Activated naive CD4-positive, alpha-beta T cell treated with Interleukin-2 at 50 U/mL for 16 hours (primary cell): ENCODE results near the gene CDKN2A.

Experiments used
- DNase-seq: peaks from one replicate; pipeline ENCODE4 v3.0.0-alpha.2; 2020

Gene CDKN2A

DNA sequence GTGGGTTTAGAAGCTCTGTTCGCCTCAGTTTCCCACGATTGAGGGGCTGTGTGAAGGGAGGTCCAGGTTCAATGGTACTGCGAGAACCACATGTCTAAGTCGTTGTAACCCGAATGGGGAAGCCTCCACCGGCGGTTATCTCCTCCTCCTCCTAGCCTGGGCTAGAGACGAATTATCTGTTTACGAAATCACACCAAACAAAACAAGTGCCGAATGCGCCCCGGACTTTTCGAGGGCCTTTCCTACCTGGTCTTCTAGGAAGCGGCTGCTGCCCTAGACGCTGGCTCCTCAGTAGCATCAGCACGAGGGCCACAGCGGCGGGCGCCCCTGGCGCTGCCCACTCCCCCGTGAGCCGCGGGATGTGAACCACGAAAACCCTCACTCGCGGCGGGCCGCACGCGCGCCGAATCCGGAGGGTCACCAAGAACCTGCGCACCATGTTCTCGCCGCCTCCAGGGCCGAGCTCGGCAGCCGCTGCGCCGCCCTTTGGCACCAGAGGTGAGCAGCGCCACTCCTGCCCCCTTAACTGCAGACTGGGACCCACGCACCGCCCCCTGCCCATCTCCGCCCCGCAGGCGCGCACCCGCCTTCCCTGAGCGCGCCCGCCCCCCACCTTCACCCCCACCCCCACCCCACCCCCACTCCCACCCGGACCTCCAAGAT, at the start of gene CDKN2A:
Gene CDKN2A, minus strand, starts transcription at position 500 of the 663 bp plus-strand sequence.
- DNase-seq, result peak; percentile 62

- DNase-seq, result no peak
Observed at GRCh38 chr9:22043928-22044327, 49.7 kb upstream of the CDKN2A start.

DNA sequence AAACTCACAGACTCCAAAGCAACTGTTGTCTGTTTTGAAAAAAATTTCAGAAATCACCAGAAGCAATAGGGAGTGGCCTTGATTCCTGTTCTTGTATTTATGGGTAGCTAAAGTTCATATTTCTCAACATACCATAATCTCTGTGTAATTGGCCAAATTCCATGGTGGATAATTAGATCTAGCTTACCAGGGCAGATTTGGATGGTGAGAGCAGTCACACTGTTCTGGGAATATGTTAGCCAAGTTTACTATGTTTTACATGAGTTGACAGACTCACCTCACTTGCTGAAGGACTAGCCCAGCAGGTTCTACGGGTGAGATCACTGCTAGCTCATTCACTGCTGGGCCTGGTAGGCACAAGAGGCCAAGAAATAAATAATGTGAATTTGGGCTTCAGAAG, 47.6 kb upstream of the CDKN2A start:
- no peak for DNase-seq

DNA sequence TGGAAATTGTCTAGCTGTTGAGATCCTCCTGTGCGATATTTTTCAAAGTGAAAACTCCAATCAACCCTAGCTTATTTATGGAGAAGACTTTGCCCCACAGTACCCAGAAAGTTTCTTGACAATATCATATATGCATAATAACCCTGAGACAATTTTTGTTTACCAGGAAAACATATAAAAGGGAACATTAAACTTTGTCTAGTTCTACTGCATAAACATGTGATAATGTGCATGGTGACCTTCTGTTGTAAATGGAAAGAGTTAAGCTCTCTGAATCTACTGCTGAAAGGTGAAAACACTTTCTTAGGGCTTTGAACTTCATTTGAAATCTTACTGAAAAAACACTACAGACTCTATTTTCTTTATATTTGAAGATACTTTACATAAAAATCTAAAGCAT, 47.2 kb upstream of the CDKN2A start:
- DNase-seq, result no peak

DNA sequence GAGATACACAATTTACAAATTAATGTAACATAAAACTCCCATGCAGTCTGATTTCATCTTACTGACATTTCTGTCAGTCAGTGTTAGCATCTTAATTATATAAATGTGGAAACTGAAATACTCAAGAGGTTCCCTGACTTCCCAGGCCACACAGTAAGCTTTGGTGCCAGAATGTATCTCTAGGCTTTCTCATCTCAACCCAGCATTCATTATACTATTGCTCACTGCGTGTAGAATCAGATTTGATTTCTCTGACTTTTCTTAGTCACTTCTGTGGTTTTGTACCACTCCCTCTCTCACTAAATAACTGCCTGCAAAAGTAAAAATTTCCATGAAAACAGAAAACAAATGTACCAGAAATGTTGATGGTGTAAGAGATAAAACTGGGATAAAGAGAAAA, 46.6 kb upstream of the CDKN2A start:
- no peak for DNase-seq

- no peak for DNase-seq
Observed at GRCh38 chr9:22039258-22039657, 45.1 kb upstream of the CDKN2A start.

GRCh38 chr9:22037954-22038690, 43.9 kb upstream of the CDKN2A start:
- no peak for DNase-seq

GRCh38 chr9:22036866-22037626, 42.9 kb upstream of the CDKN2A start:
- no peak for DNase-seq

GRCh38 chr9:22035591-22036011, 41.4 kb upstream of the CDKN2A start:
- DNase-seq, result no peak

DNA sequence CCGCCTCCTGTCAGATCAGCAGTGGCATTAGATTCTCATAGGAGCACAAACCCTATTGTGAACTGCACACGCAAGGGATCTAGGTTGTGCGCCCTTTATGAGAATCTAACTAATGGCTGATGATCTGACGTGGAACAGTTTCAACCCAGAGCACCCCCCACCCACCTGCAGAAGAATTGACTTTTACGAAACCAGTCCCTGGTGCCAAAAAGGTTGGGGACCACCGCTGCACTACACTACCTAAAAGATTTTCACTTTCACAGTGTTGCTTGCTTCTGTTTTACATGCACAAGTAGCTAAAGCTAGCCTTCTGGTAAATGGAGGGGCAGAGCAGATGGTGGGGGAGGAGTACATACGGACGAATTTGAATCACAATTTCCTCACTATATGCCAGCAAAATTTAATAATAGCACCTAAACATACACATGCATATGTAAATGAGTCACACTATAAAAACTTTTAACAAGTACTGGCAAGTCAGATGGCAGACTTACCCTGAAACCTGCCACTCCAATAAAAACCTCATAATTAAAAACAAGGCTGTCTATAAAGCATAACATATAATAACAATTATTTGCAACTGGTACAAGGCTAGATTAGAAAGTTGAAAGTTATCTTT, 38.9 kb upstream of the CDKN2A start:
- no peak for DNase-seq

- DNase-seq, result no peak
Observed at GRCh38 chr9:22031655-22032411, 37.6 kb upstream of the CDKN2A start.

DNA sequence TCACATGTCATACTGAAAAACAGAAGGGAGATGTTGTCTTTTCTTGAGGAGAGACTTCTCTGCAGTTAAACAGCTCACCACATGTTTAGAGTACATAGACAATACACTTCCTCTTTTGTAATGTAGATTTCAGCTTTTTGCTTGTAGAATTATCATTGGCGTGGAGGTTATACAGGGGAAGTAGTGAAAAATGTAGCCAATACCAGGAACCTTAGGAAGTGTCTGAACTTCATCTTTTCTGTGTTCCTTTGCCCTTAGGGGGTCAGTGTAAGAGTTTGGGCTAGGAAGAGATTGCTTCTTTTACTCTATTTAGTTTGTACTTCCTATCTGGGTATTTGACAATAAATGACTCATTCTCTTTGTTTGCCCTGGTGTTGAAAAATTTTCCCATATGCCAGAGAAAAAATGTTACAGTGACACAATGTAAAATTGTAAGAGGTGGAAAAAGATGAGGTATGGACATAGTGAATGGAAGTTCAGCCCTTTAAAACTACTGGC, 36.0 kb upstream of the CDKN2A start:
- no peak for DNase-seq

DNA sequence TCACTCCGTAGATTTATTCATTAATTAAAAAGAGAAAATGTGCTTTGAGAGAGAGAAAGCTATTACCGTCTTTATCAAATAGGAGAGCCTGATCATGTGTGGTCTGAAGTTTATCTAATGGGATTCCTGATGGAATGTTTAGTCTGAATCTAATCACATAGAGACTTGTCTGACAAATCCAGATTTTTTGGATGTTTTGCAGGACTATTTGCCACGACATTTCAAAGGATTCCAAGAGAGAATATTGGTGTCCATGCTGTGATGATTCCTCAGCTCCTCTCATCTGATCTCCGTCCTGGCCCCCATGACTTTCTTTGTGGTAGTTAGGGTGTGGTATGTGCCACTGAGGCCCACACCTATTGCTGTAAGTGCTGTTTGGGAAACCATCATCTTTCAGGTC, 35.0 kb upstream of the CDKN2A start:
- no peak for DNase-seq

DNA sequence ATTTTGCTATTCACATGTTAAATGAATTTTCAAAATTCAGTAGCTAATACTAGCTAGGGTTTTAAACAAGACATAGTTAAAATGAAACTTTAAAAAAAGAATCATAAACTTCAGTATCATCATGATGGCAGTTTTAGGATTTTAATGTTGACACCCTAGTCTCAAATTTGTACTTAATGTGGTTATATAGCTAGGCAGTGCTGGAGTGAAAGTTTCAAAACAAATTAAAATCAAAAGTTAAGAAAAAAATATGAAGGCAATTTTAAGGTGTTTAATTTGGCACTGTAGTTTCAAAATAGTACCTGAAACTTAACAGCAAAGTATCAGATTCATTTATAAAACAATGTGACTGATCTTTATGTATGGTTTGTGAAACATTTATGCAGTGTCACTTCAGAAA, 34.2 kb upstream of the CDKN2A start:
- DNase-seq, result no peak

DNA sequence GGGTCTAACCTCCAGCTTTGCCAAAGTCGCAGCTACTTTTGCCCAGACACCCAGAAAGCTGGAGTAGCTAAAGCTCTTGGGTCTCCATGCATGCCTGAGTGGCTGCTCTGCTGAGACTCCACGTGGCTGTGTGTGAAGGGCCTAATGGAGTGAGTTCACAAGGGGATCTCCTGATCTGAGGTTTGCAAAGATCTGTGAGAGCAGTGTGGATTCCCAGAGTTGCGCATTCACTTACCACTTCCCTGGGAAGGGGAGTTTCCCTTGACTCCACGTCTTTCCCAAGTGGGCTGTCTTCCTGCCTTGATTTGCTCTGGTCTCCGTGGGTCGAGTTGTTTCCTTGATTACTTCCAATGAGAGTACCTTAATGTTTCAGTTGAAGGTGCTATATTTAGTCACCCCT, 32.5 kb upstream of the CDKN2A start:
- DNase-seq, result no peak

DNA sequence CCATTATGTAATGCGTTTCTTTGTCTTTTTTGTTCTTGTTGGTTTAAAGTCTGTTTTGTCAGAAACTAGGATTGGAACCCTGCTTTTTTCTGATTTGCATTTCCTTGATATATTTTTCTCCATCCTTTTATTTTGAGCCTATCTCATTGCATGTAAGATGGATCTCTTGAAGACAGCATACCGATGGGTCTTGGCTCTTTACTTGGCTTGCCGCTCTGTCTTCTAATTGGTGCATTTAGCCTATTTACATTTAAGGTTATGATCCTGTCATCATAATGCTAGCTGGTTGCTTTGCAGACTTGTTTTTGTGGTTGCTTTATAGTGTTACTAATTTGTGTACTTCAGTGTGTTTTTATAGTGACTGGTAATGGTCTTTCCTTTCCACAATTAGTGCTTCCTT, 28.2 kb upstream of the CDKN2A start:
- no peak for DNase-seq

DNA sequence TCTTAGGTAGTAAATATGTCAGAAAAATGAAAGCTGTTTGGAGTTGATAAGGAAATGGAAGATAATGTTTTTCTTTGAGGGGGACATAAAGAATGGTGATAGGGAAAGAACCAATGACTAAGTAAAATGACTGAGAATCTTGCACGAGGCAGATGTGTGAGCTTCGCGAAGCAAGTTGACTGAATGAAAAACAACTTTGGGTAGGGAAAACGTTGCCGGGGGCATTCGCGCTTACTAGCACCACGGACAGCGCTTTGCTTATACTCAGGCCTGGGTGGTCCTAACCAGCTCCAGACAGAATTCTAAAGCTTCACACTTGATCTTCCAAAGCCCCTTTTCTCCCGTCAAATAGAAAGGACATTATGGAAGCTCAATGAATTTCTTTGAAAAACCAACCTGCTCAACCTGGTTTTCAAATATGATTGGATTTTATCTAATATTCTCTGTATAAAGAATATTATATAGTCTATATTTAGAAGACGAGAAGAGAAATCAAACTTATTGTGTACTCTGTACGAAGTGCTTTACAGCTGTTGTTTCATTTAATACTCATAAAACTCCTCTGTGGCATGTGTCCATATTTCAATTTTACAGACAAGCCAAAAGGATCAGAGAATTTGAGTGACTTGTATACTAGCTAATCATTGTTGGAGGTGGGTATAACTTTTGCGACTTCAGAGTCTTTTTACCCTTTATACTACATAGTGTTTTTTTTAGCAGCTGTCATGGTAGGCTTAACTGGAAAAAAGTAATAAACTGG, 16.9 kb upstream of the CDKN2A start:
- no peak for DNase-seq

DNA sequence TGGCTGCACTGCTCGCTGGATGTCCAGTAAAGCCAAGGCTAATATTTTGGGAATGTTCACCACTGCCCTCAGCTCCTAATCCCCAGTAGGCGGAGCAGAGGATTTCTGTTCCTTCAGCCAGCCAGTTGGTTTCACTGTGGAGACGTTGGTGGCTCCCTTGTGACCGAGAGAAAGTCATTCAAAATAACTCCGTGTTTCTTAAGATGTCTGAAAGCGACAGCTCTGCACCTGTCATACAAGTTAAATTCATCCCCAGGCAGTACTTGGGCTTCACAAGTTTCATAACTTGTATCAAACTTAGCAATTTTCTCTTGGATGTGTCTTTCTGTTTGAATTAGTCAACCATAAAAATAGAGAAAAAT, 15.3 kb upstream of the CDKN2A start:
- DNase-seq, result no peak

GRCh38 chr9:22008717-22009505, 14.7 kb upstream of the CDKN2A start, which contains the start of gene CDKN2B:
CDKN2B (minus strand) TSS chr9:22009305; CDS start chr9:22008953, 352 bp downstream.
- DNase-seq, result peak; percentile 81

GRCh38 chr9:22008384-22008716, 14.2 kb upstream of the CDKN2A start:
- no peak for DNase-seq
